ENCODE results near the gene PCGF2.

The PCGF2 gene

DNA sequence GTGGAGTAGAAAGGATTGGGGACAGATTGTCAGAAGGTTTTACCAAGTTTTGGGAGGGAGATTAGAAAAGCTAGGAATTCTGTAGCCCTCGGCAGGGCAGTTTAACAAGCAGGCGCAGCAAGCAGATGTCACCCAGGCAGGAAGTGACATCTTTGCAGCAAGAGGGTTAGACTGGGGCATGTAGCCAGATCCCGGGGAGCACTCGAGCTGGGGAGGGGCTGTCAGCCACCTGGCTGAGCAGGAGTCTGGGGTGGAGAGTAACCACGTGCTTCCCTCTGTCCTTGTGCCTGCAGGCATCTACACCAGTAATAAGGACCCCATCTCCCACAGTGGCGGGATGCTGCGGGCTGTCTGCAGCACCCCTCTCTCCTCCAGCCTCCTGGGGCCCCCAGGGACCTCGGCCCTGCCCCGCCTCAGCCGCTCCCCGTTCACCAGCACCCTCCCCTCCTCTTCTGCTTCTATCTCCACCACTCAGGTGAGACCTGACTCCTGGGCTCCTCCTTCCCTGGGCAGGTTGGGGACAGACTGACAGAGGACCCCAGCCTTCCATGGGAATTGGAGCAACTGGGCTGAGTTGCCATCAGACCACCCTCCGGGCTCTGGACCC is 30.9 kb downstream of the PCGF2 start:
- no peak for DNase-seq (ENCODE audit: low read depth)

DNA sequence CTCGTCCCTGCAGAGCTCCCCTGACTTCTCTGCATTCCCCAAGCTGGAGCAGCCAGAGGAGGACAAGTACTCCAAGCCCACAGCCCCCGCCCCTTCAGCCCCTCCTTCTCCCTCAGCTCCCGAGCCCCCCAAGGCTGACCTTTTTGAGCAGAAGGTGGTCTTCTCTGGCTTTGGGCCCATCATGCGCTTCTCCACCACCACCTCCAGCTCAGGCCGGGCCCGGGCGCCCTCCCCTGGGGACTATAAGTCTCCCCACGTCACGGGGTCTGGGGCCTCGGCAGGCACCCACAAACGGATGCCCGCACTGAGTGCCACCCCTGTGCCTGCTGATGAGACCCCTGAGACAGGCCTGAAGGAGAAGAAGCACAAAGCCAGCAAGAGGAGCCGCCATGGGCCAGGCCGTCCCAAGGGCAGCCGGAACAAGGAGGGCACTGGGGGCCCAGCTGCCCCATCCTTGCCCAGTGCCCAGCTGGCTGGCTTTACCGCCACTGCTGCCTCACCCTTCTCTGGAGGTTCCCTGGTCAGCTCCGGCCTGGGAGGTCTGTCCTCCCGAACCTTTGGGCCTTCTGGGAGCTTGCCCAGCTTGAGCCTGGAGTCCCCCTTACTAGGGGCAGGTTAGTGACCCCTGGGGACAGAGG is 31.6 kb downstream of the PCGF2 start:
- DNase-seq (ENCODE audit: low read depth) = no peak

- DNase-seq (ENCODE audit: low read depth) = no peak
These were observed 32.8 kb downstream of the PCGF2 start for GRCh38 chr17:38715216-38715943.

DNA sequence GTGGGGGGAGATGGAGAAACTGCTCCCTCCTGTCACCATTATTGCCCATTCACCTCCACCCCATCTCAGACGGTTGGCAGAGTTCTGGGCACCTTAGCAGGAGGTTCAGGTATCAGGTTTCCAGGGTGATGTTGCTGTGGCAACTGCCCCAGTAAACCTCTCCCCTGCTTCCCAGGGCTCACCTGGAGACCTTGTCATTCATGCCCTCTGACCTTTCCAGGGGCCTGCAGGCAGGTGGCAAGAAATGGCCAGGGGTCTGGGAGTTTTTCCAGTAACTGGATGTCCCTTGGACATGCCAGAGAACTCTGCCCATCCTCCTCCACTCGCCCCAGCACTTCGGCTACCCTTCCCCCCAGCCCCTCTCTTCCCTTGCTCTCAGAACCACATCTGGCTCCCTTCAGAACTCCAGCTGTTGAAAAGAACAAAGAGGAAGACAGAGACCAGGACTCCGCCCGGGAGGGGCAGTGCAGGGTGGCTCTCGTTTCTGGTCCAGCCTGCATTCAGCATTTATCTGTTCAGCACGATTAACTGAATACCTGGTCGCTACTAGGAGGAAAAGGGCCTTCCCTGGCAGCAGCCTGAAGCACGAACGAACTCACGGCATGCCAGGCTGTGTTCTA is 34.6 kb downstream of the PCGF2 start:
- DNase-seq (ENCODE audit: low read depth) = no peak

- DNase-seq (ENCODE audit: low read depth) = no peak
These were observed 35.5 kb downstream of the PCGF2 start for GRCh38 chr17:38712593-38712992.

DNA sequence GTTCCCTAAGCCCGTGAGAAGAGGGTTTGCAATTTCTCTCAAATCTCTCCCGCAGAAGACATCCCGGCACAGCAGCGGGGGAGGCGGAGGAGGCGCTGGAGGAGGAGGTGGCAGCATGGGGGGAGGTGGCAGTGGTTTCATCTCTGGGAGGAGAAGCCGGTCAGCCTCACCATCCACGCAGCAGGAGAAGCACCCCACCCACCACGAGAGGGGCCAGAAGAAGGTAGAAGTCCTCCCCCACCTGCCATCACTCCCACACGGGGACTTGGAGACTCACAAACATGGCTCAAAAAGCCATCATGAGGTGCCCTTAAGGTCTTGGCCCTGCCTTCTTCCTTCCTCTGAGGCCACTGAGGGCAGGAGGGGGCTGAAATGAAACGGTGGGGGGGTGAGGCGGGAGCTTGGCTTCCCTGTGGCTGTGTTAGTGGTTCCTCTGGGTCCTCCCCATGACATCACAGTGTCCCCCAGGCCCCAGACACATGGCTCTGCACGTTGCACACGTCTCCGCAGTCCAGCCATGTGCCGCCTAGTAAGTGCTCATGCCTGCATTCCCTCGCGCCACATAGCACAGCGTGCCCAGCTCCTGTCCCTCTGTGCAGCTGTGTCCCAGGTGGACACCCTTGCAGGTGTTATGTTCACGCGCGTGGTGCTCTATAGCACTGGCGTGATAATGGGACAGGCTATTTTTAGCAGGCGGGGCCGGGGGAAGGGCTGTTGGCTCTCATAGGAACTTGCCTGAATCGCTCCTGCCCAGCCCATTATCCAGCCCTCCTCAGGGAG is 36.2 kb downstream of the PCGF2 start:
- DNase-seq (ENCODE audit: low read depth) = no peak

- DNase-seq (ENCODE audit: low read depth) = no peak
These were observed 37.2 kb downstream of the PCGF2 start for GRCh38 chr17:38710985-38711384.

DNA sequence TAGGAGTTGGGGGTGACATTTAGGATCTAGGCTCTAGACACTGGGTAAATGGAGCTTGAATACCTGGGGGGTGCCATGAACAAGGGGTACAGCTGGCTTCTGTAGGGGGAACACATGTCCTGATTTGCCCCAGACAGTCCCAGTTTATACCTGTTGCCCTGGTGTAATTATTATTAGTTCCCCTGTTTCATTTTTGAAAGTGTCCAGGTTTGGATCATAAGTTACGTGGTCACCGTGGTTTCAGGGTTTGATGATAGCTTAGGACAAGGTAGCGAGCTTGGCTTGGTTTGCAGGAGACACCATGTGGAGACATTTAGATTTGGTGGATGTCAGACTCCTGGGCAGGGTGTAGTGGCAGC is 37.6 kb downstream of the PCGF2 start:
- no peak for DNase-seq (ENCODE audit: low read depth)

GRCh38 chr17:38709864-38710603 is 38.1 kb downstream of the PCGF2 start:
- DNase-seq (ENCODE audit: low read depth) = no peak

DNA sequence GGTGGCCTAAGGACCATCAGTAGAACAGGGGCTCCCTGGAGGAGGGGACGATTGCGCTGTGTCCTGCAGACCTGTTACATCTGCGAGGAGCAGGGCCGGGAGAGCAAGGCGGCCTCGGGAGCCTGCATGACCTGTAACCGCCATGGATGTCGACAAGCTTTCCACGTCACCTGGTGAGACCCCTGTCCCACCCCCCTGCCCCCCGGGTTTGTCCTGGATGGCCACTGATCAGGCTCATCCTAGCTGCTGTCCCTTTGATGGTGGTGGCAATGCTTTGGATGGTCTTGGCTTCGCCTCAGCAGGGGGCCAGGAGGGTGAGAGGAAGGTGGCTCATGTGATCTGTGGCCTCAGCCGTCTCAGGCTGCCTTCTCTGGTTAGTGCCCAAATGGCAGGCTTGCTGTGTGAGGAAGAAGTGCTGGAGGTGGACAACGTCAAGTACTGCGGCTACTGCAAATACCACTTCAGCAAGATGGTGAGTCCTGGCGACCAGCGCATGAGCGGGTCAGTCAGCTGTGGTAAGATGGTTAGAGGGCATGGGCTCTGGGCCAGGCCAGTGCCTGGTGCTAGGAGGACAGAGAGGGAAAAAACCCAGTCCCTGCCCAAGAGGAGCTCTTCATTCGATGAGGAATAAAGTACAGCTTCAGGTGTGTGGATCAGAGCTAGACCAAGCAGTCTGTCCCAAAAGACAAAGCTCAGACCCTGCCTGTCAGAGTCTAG is 38.9 kb downstream of the PCGF2 start:
- DNase-seq (ENCODE audit: low read depth) = no peak

- no peak for DNase-seq (ENCODE audit: low read depth)
These were observed 40.3 kb downstream of the PCGF2 start for GRCh38 chr17:38707678-38708351.

DNA sequence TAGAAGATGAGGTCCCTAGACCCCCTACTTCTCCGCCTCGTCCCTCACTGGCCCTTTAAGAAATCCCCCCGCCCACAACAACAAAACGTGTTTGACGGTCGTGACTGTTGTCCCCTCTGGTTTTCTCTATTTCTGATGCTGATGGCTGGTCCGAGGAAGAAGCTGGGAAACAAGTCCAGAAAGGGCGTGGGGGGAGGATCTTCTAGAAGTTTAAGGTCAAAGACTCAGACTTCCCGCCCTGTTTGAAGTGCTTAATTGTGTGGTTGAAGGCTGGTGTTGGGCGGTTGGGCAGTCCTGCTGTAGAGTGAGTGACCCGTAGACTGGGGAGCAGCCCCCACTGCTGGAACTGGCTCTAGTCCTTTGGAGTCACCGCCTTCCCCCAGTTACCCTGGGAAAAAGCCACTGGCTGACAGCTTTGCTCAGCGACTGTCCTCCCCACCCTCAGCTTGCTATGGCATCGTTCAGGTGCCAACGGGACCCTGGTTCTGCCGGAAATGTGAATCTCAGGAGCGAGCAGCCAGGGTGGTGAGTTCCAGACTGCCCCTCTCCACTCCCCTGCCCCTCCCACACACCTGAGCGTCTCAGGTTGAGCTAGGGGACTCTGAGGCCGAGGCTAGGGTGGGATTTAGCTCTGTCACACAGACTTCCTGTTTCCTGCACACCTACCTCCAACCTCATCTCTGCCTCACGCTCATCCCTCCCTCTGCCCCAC is 41.5 kb downstream of the PCGF2 start:
- no peak for DNase-seq (ENCODE audit: low read depth)

- no peak for DNase-seq (ENCODE audit: low read depth)
These were observed 42.2 kb downstream of the PCGF2 start for GRCh38 chr17:38705803-38706504.

GRCh38 chr17:38705523-38705802 is 42.7 kb downstream of the PCGF2 start:
- DNase-seq (ENCODE audit: low read depth) = no peak

DNA sequence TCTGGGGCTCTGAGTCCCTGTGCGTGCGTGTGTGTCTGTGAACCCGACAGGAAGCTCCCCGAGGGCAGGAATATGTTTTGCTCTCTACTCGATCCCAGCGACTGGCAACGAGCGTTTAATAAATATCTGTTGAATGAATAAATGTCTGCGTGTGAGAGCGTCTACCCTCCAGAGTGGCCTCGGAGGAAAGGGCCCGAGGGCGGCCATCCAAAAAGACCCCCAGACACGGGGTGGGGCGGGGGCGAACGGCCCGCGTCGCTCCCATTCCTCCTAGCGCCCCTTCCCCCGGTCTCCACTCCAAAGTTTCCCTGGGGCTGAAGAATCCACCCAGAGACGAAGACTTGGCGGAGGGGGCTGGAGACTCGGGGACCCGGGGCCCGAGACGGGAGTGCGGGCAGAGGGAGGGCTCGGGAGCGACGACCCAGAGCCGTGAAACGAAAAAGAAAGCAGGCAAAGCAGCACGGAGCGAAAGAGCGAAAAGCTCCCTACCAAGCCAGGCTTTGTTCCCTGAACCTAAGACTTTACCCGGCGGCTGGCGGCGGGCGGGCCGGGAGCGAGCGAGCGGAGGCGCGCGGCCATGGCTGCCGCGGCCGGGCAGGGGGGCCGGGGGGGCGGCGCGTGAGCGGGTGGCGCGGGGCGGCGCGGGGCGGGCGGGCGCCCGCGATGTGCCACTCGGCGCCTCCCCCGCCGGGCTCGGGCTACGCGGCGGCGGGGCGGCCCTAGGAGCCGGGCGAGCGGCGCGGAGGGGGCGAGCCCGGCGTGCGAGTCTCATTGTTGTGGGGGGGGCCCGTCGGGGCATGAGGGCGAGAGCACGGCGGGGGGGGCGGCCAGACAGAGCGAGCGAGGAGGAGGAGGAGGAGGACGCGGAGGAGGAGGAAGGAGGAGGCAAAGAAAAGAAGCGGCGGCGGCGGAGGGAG is 43.3 kb downstream of the PCGF2 start, which contains the start of gene MLLT6:
Gene MLLT6, plus strand, starts transcription at position 668 of the 917 bp plus-strand sequence. CDS start 360 bp downstream, outside the sequence.
- peak; percentile 44 for DNase-seq (ENCODE audit: low read depth)

DNA sequence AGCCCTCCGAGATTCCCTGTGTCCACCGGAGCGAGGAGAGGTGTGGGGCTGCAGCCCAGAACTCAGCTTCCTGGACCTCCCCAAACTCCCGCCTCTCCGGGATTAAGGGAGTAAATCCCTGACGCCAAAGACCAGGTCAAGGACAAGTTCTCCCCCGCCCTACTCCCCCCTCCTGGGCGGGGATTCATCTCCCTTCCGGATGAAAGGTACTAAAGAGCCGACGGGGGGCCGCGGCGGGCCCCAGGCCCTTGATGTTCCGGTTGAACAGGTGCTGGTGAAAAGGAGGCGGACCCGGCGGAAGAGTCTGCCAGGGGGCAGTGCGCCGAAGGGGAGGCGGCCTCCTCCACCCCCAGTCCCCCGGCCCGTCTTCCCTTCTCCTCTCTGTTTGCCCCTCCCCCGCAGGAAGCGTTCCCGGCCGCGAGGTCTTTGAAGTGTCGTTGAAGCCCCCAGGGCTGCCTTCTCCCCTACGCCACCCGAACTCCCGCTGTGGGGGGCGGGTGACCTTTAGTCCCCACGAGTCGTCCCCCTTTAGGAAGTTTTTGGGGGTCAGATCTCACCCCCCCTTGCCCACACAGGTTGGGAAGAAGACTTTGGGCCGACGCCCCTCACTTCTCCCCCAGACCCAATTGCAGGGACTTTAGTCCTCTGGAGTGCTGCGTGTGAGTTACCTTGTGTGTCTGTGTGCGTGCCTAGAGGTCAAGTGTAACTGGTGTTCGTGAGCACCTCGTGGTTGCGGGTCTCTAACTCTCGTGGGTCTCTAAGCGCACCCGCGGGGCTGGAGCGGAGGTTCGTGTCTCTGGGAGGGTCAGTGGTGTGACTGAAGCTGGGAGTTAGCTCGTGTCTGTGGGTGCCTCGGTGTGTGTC is 44.2 kb downstream of the PCGF2 start:
- no peak for DNase-seq (ENCODE audit: low read depth)

Measured in GM04504 (cell line).